Heart right ventricle (tissue), 16 donors: Measurements from ENCODE around the gene BTBD9. TPM values are rescaled to one million over a fixed set of nuclear protein-coding genes. Genes with fewer than 3 reads are reported as not detected.

Source experiments
- ATAC-seq, 8 donors: fragments of 200-7000 bp; cut with Tn5 transposase; one replicate each; pipeline ENCODE4 v1.9.1; 2020; ENCODE audit warnings: mild to moderate bottlenecking in 8 of 8, moderate library complexity in 8 of 8, moderate number of reproducible peaks in 1 of 8
- DNase-seq, 2 donors: peaks; one replicate each; pipeline ENCODE4 v3.0.0-alpha.2; 2020
- H3K27ac ChIP-seq, 10 donors: fragments of 200-600 bp; sonication (generic) in 2 of 10; one replicate each; pipeline versions ENCODE4 v1.5.0 to v1.8.0; 2020 to 2022; ENCODE audit warnings: mild to moderate bottlenecking in 3 of 10
- H3K27me3 ChIP-seq, 7 donors: fragments of 200-600 bp; one replicate each; pipeline ENCODE4 v1.8.0; 2021 to 2022; ENCODE audit warnings: mild to moderate bottlenecking in 2 of 7
- H3K36me3 ChIP-seq, 9 donors: fragments of 200-600 bp; sonication (generic) in 1 of 9; one replicate each; pipeline versions ENCODE4 v1.5.0 to v1.8.0; 2020 to 2022; ENCODE audit warnings: mild to moderate bottlenecking in 2 of 9
- H3K4me1 ChIP-seq, 9 donors: fragments of 200-600 bp; sonication (generic) in 1 of 9; one replicate each; pipeline versions ENCODE4 v1.5.0 to v1.8.0; 2020 to 2022; ENCODE audit warnings: mild to moderate bottlenecking in 4 of 9
- H3K4me3 ChIP-seq, 10 donors: fragments of 200-600 bp; sonication (generic) in 2 of 10; one replicate each; pipeline versions ENCODE4 v1.5.0 to v1.8.0; 2020 to 2022; ENCODE audit warnings: mild to moderate bottlenecking in 7 of 10, moderate library complexity in 2 of 10
- H3K9me3 ChIP-seq, 11 donors: fragments of 200-600 bp in 10 of 11; sonication (generic) in 2 of 11; one replicate each; pipeline versions ENCODE4 v1.5.0 to v1.8.0; 2013 to 2022; ENCODE audit warnings: mild to moderate bottlenecking in 2 of 11, control low read depth in 1 of 11, moderate library complexity in 1 of 11
- WGBS, 2 donors: extraction: QIAGEN DNeasy Blood & Tissue Kit; methylation state at CpG; one replicate each; pipeline ENCODE4 v1.1.7; 2013; ENCODE audit warnings: inconsistent platforms in 1 of 2; 5-methylcytosine and 5-hydroxymethylcytosine counted together
- intact Hi-C, 10 donors: fragments of 100-400 bp; cut with DNase I; formaldehyde crosslinking; loops; one replicate each; pipeline versions ENCODE4 v1.11.1 to v1.14.2; 2022
- polyA plus RNA-seq, 2 donors: library from polyadenylated mRNA; stranded (reverse); fragments of 200-250 nt; gene quantifications; one replicate each; pipeline ENCODE4 v1.2.3, GENCODE V29; 2013
- total RNA-seq, 10 donors: library from RNA; stranded (reverse); fragmentation: NEBNext Ultra II Directional in 3 of 10; extraction: Animal tissue kit (Norgen Biotek cat#: 25700) in 3 of 10; gene quantifications; one replicate each; pipeline versions ENCODE4 v1.2.1 to v1.2.4, GENCODE V29; 2021 to 2023
- TF ChIP-seq, protein P1 (sequence below), 9 donors: fragments of 200-600 bp; sonication (generic) in 2 of 9; IDR thresholded peaks; one replicate each; pipeline versions ENCODE4 v1.5.0 to v1.8.0; 2021 to 2022; ENCODE audit warnings: antibody characterized with exemption in 9 of 9, mild to moderate bottlenecking in 5 of 9, moderate library complexity in 1 of 9
- donor health status: Arrhythmogenic right ventricular cardiomyopathy.
- donor health status: ischemic (EF 13 %, LVEDD 7.1; RV severe dilation, severe dysfunction).
- donor health status: healthy with polysubstance abuse.
- donor health status: DM: no; HTN: yes; CAD: no.
- donor health status: DM: no; HTN: no; CAD: no.
- donor health status: ischemic (EF 25% LVEDD 6.9; RV normal size, moderate dysfunction).
- donor health status: ischemic (EF 25% LVEDD 5.7; RV mildly dilated, moderate dysfunction).
- donor health status: healthy.
- donor health status: DM: yes; HTN: yes; CAD: no.
- donor health status: Ischemic cardiomyopathy.
- donor health status: ischemic (EF 35%, LVEDD 5.7; RV mildly dilated, moderate dysfunction).
- donor health status: nonischemic (EF 11% LVEDD 7.7; RV severe dilation, severe dysfunction).
- donor health status: DM: yes; HTN: yes; CAD: no.
- donor health status: PGD.
- donor health status: ischemic (EF 29% LVEDD 5.4; RV normal size, mild dysfunction).
- donor health status: nonischemic (EF 23%, LVEDD 6.1; RV moderate dilation, normal function).

The BTBD9 gene
- total and polyA plus RNA-seq, 12 donors = 4.2 to 27.7 (median 18.3) TPM

GRCh38 chr6:38393986-38394385, 245.7 kb downstream of the BTBD9 start:
- no peak overlapping the region for H3K4me3 ChIP-seq
- TF ChIP-seq, protein P1, sequence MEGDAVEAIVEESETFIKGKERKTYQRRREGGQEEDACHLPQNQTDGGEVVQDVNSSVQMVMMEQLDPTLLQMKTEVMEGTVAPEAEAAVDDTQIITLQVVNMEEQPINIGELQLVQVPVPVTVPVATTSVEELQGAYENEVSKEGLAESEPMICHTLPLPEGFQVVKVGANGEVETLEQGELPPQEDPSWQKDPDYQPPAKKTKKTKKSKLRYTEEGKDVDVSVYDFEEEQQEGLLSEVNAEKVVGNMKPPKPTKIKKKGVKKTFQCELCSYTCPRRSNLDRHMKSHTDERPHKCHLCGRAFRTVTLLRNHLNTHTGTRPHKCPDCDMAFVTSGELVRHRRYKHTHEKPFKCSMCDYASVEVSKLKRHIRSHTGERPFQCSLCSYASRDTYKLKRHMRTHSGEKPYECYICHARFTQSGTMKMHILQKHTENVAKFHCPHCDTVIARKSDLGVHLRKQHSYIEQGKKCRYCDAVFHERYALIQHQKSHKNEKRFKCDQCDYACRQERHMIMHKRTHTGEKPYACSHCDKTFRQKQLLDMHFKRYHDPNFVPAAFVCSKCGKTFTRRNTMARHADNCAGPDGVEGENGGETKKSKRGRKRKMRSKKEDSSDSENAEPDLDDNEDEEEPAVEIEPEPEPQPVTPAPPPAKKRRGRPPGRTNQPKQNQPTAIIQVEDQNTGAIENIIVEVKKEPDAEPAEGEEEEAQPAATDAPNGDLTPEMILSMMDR (IDR thresholded peaks at IDR 0.05) = no peak
- WGBS, 2 donors = 72 to 85% methylated on average over 1 of the region's 1 CpG
- no peaks in the 10 kb centered on the region for H3K9me3 ChIP-seq
- H3K27ac ChIP-seq = no peak overlapping the region
- H3K27me3 ChIP-seq = no peaks in the 10 kb centered on the region
- no peak for DNase-seq
- H3K36me3 ChIP-seq = no peaks in the 10 kb centered on the region
- intact Hi-C loops = no loop called here
- no peak for ATAC-seq
- peaks cover 0 to 26% (median 5%) of the 10 kb centered on the region in 9 donors for H3K4me1 ChIP-seq

DNA sequence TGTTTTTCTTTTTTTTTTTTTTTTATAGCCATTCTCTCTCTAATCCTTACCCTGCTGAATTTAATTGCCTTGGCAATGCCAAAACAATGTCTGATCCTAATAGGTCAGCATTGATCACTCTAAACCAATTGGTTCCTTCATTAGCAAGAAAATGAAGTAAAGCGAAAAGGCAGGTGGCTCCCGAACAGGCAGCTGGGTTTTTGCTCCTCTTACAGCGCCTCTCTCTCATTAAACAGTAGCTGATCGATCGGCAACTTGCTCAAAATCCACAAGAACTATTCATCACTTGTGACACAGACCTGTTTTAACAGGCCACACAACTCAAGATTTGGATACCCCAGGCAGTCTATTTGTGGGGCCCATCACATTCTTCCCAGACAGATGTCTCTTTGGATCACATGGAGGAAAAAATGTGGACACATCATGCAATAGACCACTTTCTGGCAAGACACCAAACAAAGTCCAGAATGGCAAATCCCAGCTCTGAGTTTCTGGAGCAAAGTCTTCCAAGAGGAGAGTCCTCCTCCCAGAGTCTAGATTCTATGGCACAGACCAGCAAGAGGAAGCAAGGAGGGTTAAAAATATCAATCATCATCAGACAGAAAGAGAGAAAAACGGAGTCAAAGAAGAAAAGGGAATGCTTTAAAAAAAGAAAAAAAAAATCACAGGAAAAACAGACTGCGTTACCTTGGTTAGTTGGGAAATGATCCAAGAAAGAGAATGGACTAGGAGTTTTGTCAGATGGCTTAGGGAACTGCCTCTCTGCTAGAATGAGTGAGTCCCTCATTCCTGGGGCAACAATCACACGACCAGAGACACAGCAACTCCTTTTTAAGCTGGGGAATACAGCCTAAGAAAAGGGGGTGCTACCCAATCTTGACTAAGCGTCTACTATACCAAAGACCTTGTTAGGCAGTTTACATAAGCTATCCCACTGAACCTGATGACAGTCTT, 247.8 kb downstream of the BTBD9 start:
- H3K27ac ChIP-seq = no peak overlapping the region
- H3K4me3 ChIP-seq = no peak overlapping the region
- TF ChIP-seq, protein P1 (IDR thresholded peaks at IDR 0.05) = no peak
- intact Hi-C loops = no loop called here
- no peaks in the 10 kb centered on the region for H3K27me3 ChIP-seq
- 87% methylated on average over 9 of the region's 9 CpGs for WGBS, 2 donors
- H3K4me1 ChIP-seq = peaks cover 0 to 26% (median 5%) of the 10 kb centered on the region in 9 donors
- no peak for ATAC-seq
- DNase-seq = no peak
- H3K9me3 ChIP-seq = no peaks in the 10 kb centered on the region
- H3K36me3 ChIP-seq = no peaks in the 10 kb centered on the region

GRCh38 chr6:38391206-38391605, 248.5 kb downstream of the BTBD9 start:
- Histone ChIP-seq H3K9me3 (no peaks in the 10 kb centered on the region), H3K4me3 (no peak overlapping the region), H3K27me3 (no peaks in the 10 kb centered on the region), H3K36me3 (no peaks in the 10 kb centered on the region), H3K4me1 (peaks cover 0 to 26% (median 5%) of the 10 kb centered on the region in 9 donors), H3K27ac (no peak overlapping the region)
- TF ChIP-seq, protein P1 (IDR thresholded peaks at IDR 0.05) = no peak
- ATAC-seq = peak in 3 of 8 donors; percentile 33 to 80 (median 54)
- no peak for DNase-seq
- intact Hi-C loops = no loop called here

- intact Hi-C loops = no loop called here
- H3K9me3 ChIP-seq = no peaks in the 10 kb centered on the region
- no peaks in the 10 kb centered on the region for H3K36me3 ChIP-seq
- H3K27me3 ChIP-seq = no peaks in the 10 kb centered on the region
- DNase-seq = no peak
- TF ChIP-seq, protein P1 (IDR thresholded peaks at IDR 0.05) = no peak
- no peak overlapping the region for H3K27ac ChIP-seq
- no peak for ATAC-seq
- H3K4me3 ChIP-seq = no peak overlapping the region
- 91% methylated on average over 5 of the region's 5 CpGs for WGBS, 2 donors
- H3K4me1 ChIP-seq = peaks cover 0 to 26% (median 7%) of the 10 kb centered on the region in 9 donors
These were observed 249.9 kb downstream of the BTBD9 start for GRCh38 chr6:38389875-38390274.
